Activated naive CD8-positive, alpha-beta T cell treated with anti-CD3 and anti-CD28 coated beads for 36 hours (primary cell): ENCODE measurements around the gene CEBPA. TPM values are rescaled to one million over a fixed set of nuclear protein-coding genes. Genes with fewer than 3 reads are reported as not detected.
"Not testable (repeated sequence)": the region's sequence is repeated elsewhere in the genome, so short reads cannot be mapped to it uniquely, and the experiment has no call there.

ENCODE experiments used
- DNase-seq: peaks from one replicate; pipeline ENCODE4 v3.0.0; 2021
- H3K27ac Mint-ChIP-seq: one replicate; pipeline ENCODE4 v1.8.0; 2022; ENCODE audit warnings: mild to moderate bottlenecking, moderate library complexity, mixed read lengths
- H3K27me3 Mint-ChIP-seq: one replicate; pipeline ENCODE4 v1.8.0; 2022; ENCODE audit warnings: mild to moderate bottlenecking, mixed read lengths
- H3K36me3 Mint-ChIP-seq: one replicate; pipeline ENCODE4 v1.8.0; 2021; ENCODE audit warnings: mild to moderate bottlenecking, mixed read lengths
- H3K4me1 Mint-ChIP-seq: one replicate; pipeline ENCODE4 v1.8.0; 2021; ENCODE audit warnings: mixed read lengths
- H3K4me3 Mint-ChIP-seq: one replicate; pipeline ENCODE4 v1.8.0; 2022; ENCODE audit warnings: mild to moderate bottlenecking, moderate library complexity, mixed read lengths
- H3K9me3 Mint-ChIP-seq: one replicate; pipeline ENCODE4 v1.8.0; 2022; ENCODE audit warnings: mixed read lengths
- total RNA-seq, 2 experiments: library from RNA; stranded (reverse); gene quantifications; one replicate each; pipeline ENCODE4 v1.2.3, GENCODE V29; 2021

Gene CEBPA
- total RNA-seq, 2 experiments from 2014 or later = 0.26 to 0.35 TPM

GRCh38 chr19:33298146-33298911, 4.0 kb downstream of the CEBPA start:
- DNase-seq = no peak
- no peaks in the 10 kb centered on the region for H3K4me1 Mint-ChIP-seq
- H3K9me3 Mint-ChIP-seq = no peaks in the 10 kb centered on the region
- H3K27me3 Mint-ChIP-seq = peaks cover 62% of the 10 kb centered on the region
- H3K4me3 Mint-ChIP-seq = no peak overlapping the region
- no peak overlapping the region for H3K27ac Mint-ChIP-seq
- no peaks in the 10 kb centered on the region for H3K36me3 Mint-ChIP-seq

GRCh38 chr19:33297401-33298145, 4.8 kb downstream of the CEBPA start:
- no peak for DNase-seq
- Mint-ChIP-seq H3K36me3 (no peaks in the 10 kb centered on the region), H3K4me3 (no peak overlapping the region), H3K27me3 (peaks cover 67% of the 10 kb centered on the region), H3K9me3 (no peaks in the 10 kb centered on the region), H3K4me1 (no peaks in the 10 kb centered on the region), H3K27ac (no peak overlapping the region)

GRCh38 chr19:33296488-33296971, 5.8 kb downstream of the CEBPA start:
- H3K36me3 Mint-ChIP-seq = no peaks in the 10 kb centered on the region
- H3K27ac Mint-ChIP-seq = no peak overlapping the region
- no peak overlapping the region for H3K4me3 Mint-ChIP-seq
- no peaks in the 10 kb centered on the region for H3K4me1 Mint-ChIP-seq
- DNase-seq = no peak
- no peaks in the 10 kb centered on the region for H3K9me3 Mint-ChIP-seq
- H3K27me3 Mint-ChIP-seq = peaks cover 71% of the 10 kb centered on the region

- H3K36me3 Mint-ChIP-seq = no peaks in the 10 kb centered on the region
- H3K4me1 Mint-ChIP-seq = no peaks in the 10 kb centered on the region
- no peaks in the 10 kb centered on the region for H3K9me3 Mint-ChIP-seq
- peaks cover 70% of the 10 kb centered on the region for H3K27me3 Mint-ChIP-seq
- no peak for DNase-seq
- H3K4me3 Mint-ChIP-seq = no peak overlapping the region
- no peak overlapping the region for H3K27ac Mint-ChIP-seq
These were observed 6.5 kb downstream of the CEBPA start for GRCh38 chr19:33295621-33296487.

GRCh38 chr19:33295046-33295445, 7.3 kb downstream of the CEBPA start:
- not testable (repeated sequence) for H3K27ac Mint-ChIP-seq, DNase-seq, H3K9me3 Mint-ChIP-seq, H3K4me3 Mint-ChIP-seq, H3K36me3 Mint-ChIP-seq, H3K4me1 Mint-ChIP-seq
- H3K27me3 Mint-ChIP-seq = peaks cover 62% of the 10 kb centered on the region

- H3K4me3 Mint-ChIP-seq = no peak overlapping the region
- H3K27me3 Mint-ChIP-seq = peaks cover 53% of the 10 kb centered on the region
- H3K4me1 Mint-ChIP-seq = no peaks in the 10 kb centered on the region
- DNase-seq = no peak
- peaks cover 3% of the 10 kb centered on the region for H3K9me3 Mint-ChIP-seq
- no peak overlapping the region for H3K27ac Mint-ChIP-seq
- no peaks in the 10 kb centered on the region for H3K36me3 Mint-ChIP-seq
These were observed 8.1 kb downstream of the CEBPA start for GRCh38 chr19:33294058-33294798.

- Mint-ChIP-seq H3K9me3 (peaks cover 10% of the 10 kb centered on the region), H3K4me3 (no peak overlapping the region), H3K4me1 (no peaks in the 10 kb centered on the region), H3K36me3 (no peaks in the 10 kb centered on the region), H3K27ac (no peak overlapping the region), H3K27me3 (peaks cover 48% of the 10 kb centered on the region)
- DNase-seq = no peak
These were observed 8.9 kb downstream of the CEBPA start for GRCh38 chr19:33293255-33294057.

- Mint-ChIP-seq H3K36me3 (no peaks in the 10 kb centered on the region), H3K9me3 (peaks cover 15% of the 10 kb centered on the region), H3K4me3 (no peak overlapping the region), H3K4me1 (no peaks in the 10 kb centered on the region), H3K27ac (no peak overlapping the region), H3K27me3 (peaks cover 54% of the 10 kb centered on the region)
- DNase-seq = no peak
These were observed 9.6 kb downstream of the CEBPA start for GRCh38 chr19:33292595-33293254.

GRCh38 chr19:33291623-33292534, 10.5 kb downstream of the CEBPA start:
- Mint-ChIP-seq H3K9me3 (peaks cover 18% of the 10 kb centered on the region), H3K4me1 (no peaks in the 10 kb centered on the region), H3K27ac (no peak overlapping the region), H3K4me3 (no peak overlapping the region), H3K36me3 (no peaks in the 10 kb centered on the region), H3K27me3 (peaks cover 52% of the 10 kb centered on the region)
- no peak for DNase-seq

GRCh38 chr19:33290956-33291622, 11.2 kb downstream of the CEBPA start:
- H3K36me3 Mint-ChIP-seq = no peaks in the 10 kb centered on the region
- peaks cover 56% of the 10 kb centered on the region for H3K27me3 Mint-ChIP-seq
- H3K9me3 Mint-ChIP-seq = peaks cover 18% of the 10 kb centered on the region
- H3K4me3 Mint-ChIP-seq = no peak overlapping the region
- no peak for DNase-seq
- peaks cover 2% of the 10 kb centered on the region for H3K4me1 Mint-ChIP-seq
- H3K27ac Mint-ChIP-seq = no peak overlapping the region

- Mint-ChIP-seq H3K36me3 (no peaks in the 10 kb centered on the region), H3K4me3 (no peak overlapping the region), H3K4me1 (peaks cover 2% of the 10 kb centered on the region), H3K27me3 (peaks cover 52% of the 10 kb centered on the region), H3K27ac (no peak overlapping the region), H3K9me3 (peaks cover 18% of the 10 kb centered on the region)
- DNase-seq = no peak
These were observed 12.1 kb downstream of the CEBPA start for GRCh38 chr19:33290082-33290815.

GRCh38 chr19:33289261-33289660, 13.1 kb downstream of the CEBPA start:
- Mint-ChIP-seq H3K36me3 (no peaks in the 10 kb centered on the region), H3K4me1 (peaks cover 2% of the 10 kb centered on the region), H3K4me3 (no peak overlapping the region), H3K27me3 (peaks cover 48% of the 10 kb centered on the region), H3K27ac (no peak overlapping the region), H3K9me3 (peaks cover 18% of the 10 kb centered on the region)
- DNase-seq = no peak
